Measurements from ENCODE around the gene PLXNA2. TPM values are rescaled to one million over a fixed set of nuclear protein-coding genes. Genes with fewer than 3 reads are reported as not detected.

Gene PLXNA2
- total RNA-seq, 2 donors from 2014 or later, result 7.3 to 8.9 TPM

DNA sequence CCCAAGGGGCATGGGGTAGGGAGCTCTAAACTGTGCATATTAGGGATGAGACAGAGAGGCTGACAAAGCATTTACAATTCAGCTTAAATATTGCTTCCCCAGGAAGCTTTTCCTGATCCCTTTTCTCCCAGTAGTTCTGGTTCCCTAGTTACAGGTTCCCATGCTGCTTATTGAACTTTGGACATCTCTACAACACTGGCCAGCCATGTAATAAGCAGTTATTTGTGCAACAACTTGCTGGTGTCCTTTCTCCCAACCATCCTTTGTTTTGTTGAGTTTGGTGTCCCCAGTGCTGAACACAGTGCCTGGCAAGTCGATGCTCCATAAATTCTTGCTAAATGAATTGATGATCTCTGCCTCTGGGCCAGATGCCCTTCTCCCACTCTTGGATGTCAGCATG, 80.6 kb downstream of the PLXNA2 start:
- no peaks in the 10 kb centered on the region for H3K9me3 ChIP-seq
- no peaks in the 10 kb centered on the region for H3K4me1 ChIP-seq (replicated peaks)
- no peak overlapping the region for H3K27ac ChIP-seq
- intact Hi-C loops (cut with DNase I), result no loop called here
- H3K27me3 ChIP-seq (replicated peaks; ENCODE audit: insufficient read depth), result no peaks in the 10 kb centered on the region
- no peak overlapping the region for H3K4me3 ChIP-seq
- H3K36me3 ChIP-seq, result no peaks in the 10 kb centered on the region
- WGBS, result 56% methylated on average over 1 of the region's 1 CpG
- TF ChIP-seq POLR2AphosphoS5 (IDR thresholded peaks at IDR 0.05) (no peak), POLR2A (IDR thresholded peaks at IDR 0.05) (no peak)
- TF ChIP-seq, protein P1, sequence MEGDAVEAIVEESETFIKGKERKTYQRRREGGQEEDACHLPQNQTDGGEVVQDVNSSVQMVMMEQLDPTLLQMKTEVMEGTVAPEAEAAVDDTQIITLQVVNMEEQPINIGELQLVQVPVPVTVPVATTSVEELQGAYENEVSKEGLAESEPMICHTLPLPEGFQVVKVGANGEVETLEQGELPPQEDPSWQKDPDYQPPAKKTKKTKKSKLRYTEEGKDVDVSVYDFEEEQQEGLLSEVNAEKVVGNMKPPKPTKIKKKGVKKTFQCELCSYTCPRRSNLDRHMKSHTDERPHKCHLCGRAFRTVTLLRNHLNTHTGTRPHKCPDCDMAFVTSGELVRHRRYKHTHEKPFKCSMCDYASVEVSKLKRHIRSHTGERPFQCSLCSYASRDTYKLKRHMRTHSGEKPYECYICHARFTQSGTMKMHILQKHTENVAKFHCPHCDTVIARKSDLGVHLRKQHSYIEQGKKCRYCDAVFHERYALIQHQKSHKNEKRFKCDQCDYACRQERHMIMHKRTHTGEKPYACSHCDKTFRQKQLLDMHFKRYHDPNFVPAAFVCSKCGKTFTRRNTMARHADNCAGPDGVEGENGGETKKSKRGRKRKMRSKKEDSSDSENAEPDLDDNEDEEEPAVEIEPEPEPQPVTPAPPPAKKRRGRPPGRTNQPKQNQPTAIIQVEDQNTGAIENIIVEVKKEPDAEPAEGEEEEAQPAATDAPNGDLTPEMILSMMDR (IDR thresholded peaks at IDR 0.05), result no peak
- no peak for DNase-seq (ENCODE audit: low spot score)

DNA sequence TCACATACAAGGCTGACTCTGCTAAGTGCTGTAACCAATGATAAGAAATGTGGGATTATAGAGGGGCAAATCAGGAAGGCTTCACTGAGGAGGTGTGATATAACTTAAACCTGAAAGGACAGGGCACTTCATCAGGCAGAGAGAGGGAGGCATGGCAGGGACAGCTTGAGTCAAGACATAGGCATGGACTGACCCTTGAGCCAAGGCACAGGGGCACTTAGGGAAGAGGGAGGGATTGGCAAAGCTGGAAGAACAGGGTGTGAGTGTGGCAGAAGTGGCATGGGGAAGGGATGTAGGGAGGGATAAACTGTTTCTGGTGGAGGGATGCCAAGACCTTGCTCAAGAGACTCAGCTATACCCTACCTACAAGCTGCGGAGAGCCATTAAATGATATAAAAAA, 81.3 kb downstream of the PLXNA2 start:
- peak overlapping the region in 1 of 2 donors; percentile 49 for H3K27ac ChIP-seq
- intact Hi-C loops (cut with DNase I), result no loop called here
- H3K27me3 ChIP-seq (replicated peaks; ENCODE audit: insufficient read depth), result no peaks in the 10 kb centered on the region
- H3K4me3 ChIP-seq, result no peak overlapping the region
- H3K36me3 ChIP-seq, result no peaks in the 10 kb centered on the region
- H3K9me3 ChIP-seq, result no peaks in the 10 kb centered on the region
- H3K4me1 ChIP-seq (replicated peaks), result no peaks in the 10 kb centered on the region
- DNase-seq (ENCODE audit: low spot score), result peak; percentile 26
- 50% methylated on average over 1 of the region's 1 CpG for WGBS
- TF ChIP-seq POLR2AphosphoS5 (IDR thresholded peaks at IDR 0.05), result peak; percentile 12
- TF ChIP-seq, protein P1 (IDR thresholded peaks at IDR 0.05), result no peak

- TF ChIP-seq POLR2AphosphoS5 (IDR thresholded peaks at IDR 0.05), result no peak
- no peak for TF ChIP-seq POLR2A (IDR thresholded peaks at IDR 0.05)
- TF ChIP-seq, protein P1 (IDR thresholded peaks at IDR 0.05), result no peak
- Histone ChIP-seq H3K4me3 (no peak overlapping the region), H3K27ac (peak overlapping the region; percentile 24 to 49), H3K4me1 (replicated peaks) (no peaks in the 10 kb centered on the region), H3K36me3 (no peaks in the 10 kb centered on the region), H3K9me3 (no peaks in the 10 kb centered on the region), H3K27me3 (replicated peaks; ENCODE audit: insufficient read depth) (no peaks in the 10 kb centered on the region)
- no peak for DNase-seq (ENCODE audit: low spot score)
- intact Hi-C loops (cut with DNase I), result no loop called here
- WGBS, result 20% methylated on average over 6 of the region's 6 CpGs
Observed at GRCh38 chr1:208161656-208162375, 82.4 kb downstream of the PLXNA2 start.

DNA sequence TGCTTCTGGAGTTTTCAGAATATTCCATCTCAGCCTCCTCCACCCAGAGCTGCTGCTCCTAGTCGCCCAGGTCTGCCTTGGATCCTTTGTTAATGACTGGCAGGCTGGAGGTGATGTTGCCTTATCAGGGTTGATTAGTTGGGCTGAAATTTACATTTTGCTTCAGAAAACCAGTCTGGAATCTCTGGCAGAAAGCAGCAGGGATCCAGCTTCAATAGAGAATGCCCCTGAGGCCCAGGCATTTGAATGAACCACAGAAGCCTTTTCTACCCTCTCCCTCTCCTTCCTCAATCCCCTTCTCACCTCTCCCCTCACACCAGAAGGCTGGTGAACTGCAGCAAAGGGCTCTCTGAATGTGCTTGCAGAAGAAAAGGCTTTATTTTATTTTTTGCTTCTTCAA, 83.2 kb downstream of the PLXNA2 start:
- H3K4me3 ChIP-seq, result no peak overlapping the region
- WGBS, result 86% methylated on average over 1 of the region's 1 CpG
- intact Hi-C loops (cut with DNase I), result no loop called here
- H3K27me3 ChIP-seq (replicated peaks; ENCODE audit: insufficient read depth), result no peaks in the 10 kb centered on the region
- DNase-seq (ENCODE audit: low spot score), result no peak
- TF ChIP-seq POLR2AphosphoS5 (IDR thresholded peaks at IDR 0.05), result no peak
- no peak for TF ChIP-seq POLR2A (IDR thresholded peaks at IDR 0.05)
- TF ChIP-seq, protein P1 (IDR thresholded peaks at IDR 0.05), result no peak
- H3K9me3 ChIP-seq, result no peaks in the 10 kb centered on the region
- H3K36me3 ChIP-seq, result no peaks in the 10 kb centered on the region
- peak overlapping the region in 1 of 2 donors; percentile 49 for H3K27ac ChIP-seq
- H3K4me1 ChIP-seq (replicated peaks), result no peaks in the 10 kb centered on the region

- Histone ChIP-seq H3K27ac (peak overlapping the region; percentile 44 to 49), H3K4me3 (no peak overlapping the region), H3K36me3 (no peaks in the 10 kb centered on the region), H3K4me1 (replicated peaks) (no peaks in the 10 kb centered on the region), H3K9me3 (no peaks in the 10 kb centered on the region), H3K27me3 (replicated peaks; ENCODE audit: insufficient read depth) (no peaks in the 10 kb centered on the region)
- DNase-seq (ENCODE audit: low spot score), result no peak
- WGBS, result 25% methylated on average over 4 of the region's 4 CpGs
- TF ChIP-seq POLR2A (IDR thresholded peaks at IDR 0.05), result no peak
- no peak for TF ChIP-seq POLR2AphosphoS5 (IDR thresholded peaks at IDR 0.05)
- TF ChIP-seq, protein P1 (IDR thresholded peaks at IDR 0.05), result no peak
- intact Hi-C loops (cut with DNase I), result no loop called here
Observed at GRCh38 chr1:208160259-208160819, 83.8 kb downstream of the PLXNA2 start.
